WTC11 (cell line): Measurements from ENCODE around the gene CBX2.

ENCODE experiments used
- CTCF ChIP-seq: fragments of 200-600 bp; IDR thresholded peaks from 2 replicates; pipeline ENCODE4 v1.8.0; 2022; ENCODE audit warnings: antibody characterized with exemption
- GTF2I ChIP-seq: fragments of 250-450 bp; sonication (Bioruptor Pico); conservative IDR thresholded peaks from 2 replicates; pipeline ENCODE4 v1.4.0; 2021; ENCODE audit warnings: mild to moderate bottlenecking
- ZNF416 ChIP-seq: fragments of 250-450 bp; sonication (Bioruptor Pico); IDR thresholded peaks from 2 replicates; pipeline ENCODE4 v1.9.0; 2021; ENCODE audit warnings: mild to moderate bottlenecking, inconsistent platforms
- TF ChIP-seq, protein P1 (sequence below): fragments of 250-450 bp; sonication (Bioruptor Pico); IDR thresholded peaks from 2 replicates; pipeline ENCODE4 v1.9.0; 2021; ENCODE audit warnings: mild to moderate bottlenecking

- TF ChIP-seq CTCF (no peak), ZNF416 (CRISPR knock-in tag) (no peak), GTF2I (CRISPR knock-in tag) (no peak)
- TF ChIP-seq, protein P1, sequence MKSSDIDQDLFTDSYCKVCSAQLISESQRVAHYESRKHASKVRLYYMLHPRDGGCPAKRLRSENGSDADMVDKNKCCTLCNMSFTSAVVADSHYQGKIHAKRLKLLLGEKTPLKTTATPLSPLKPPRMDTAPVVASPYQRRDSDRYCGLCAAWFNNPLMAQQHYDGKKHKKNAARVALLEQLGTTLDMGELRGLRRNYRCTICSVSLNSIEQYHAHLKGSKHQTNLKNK (CRISPR knock-in tag), result no peak
Observed at GRCh38 chr17:79742951-79743476, 34.9 kb upstream of the CBX2 start.
